ENCODE data around the gene LSAMP. TPM values are rescaled to one million over a fixed set of nuclear protein-coding genes. Genes with fewer than 3 reads are reported as not detected.

Gene LSAMP
- total RNA-seq, 1 experiment from 2014 or later = 5.7 TPM

- TF ChIP-seq NFATC4 (CRISPR knock-in tag; IDR thresholded peaks at IDR 0.05) (no peak), FOXJ3 (CRISPR knock-in tag; IDR thresholded peaks at IDR 0.05; ENCODE audit: borderline replicate concordance) (no peak), USF1 (CRISPR knock-in tag; IDR thresholded peaks at IDR 0.05) (no peak)
Observed at GRCh38 chr3:115918900-115919299, 526.4 kb downstream of the LSAMP start (continued).

- POLR2A ChIA-PET = interaction anchor here (0.8 kb wide), 1 partner anchor 507 kb away, joined by 6 read pairs; no protein-coding TSS in a partner anchor
- Mint-ChIP-seq H3K4me1 (peaks cover 29% of the 10 kb centered on the region), H3K27ac (no peak overlapping the region), H3K9me3 (no peaks in the 10 kb centered on the region; the same call in 1 of the 2 replicates), H3K27me3 (ENCODE audit: low read depth) (no peaks in the 10 kb centered on the region), H3K36me3 (no peaks in the 10 kb centered on the region), H3K4me3 (no peak overlapping the region)
- CTCF ChIA-PET = interaction anchor here (1.8 kb wide), 1 partner anchor 102 kb away, joined by 4 read pairs; no protein-coding TSS in a partner anchor
- ATAC-seq (no peak), DNase-seq (ENCODE audit: low spot score) (no peak)
- TF ChIP-seq TP53 (CRISPR knock-in tag; IDR thresholded peaks at IDR 0.05) (no peak), ZNF425 (CRISPR knock-in tag; conservative IDR thresholded peaks at IDR 0.05) (no peak), EMX1 (CRISPR knock-in tag; IDR thresholded peaks at IDR 0.05) (no peak), AFF4 (CRISPR knock-in tag; IDR thresholded peaks at IDR 0.05; ENCODE audit: borderline replicate concordance) (no peak), KAT7 (CRISPR knock-in tag; IDR thresholded peaks at IDR 0.05; ENCODE audit: borderline replicate concordance) (no peak), ZNF317 (CRISPR knock-in tag; IDR thresholded peaks at IDR 0.05; ENCODE audit: borderline replicate concordance, low read depth) (no peak), GABPB1 (CRISPR knock-in tag; IDR thresholded peaks at IDR 0.05) (no peak), SP1 (CRISPR knock-in tag; conservative IDR thresholded peaks at IDR 0.05) (no peak), PRDM15 (CRISPR knock-in tag; IDR thresholded peaks at IDR 0.05) (no peak), NFATC4 (CRISPR knock-in tag; IDR thresholded peaks at IDR 0.05) (no peak), TEAD1 (CRISPR knock-in tag; IDR thresholded peaks at IDR 0.05) (no peak), NFYB (CRISPR knock-in tag; conservative IDR thresholded peaks at IDR 0.05; ENCODE audit: low read depth) (no peak), ZNF423 (CRISPR knock-in tag; IDR thresholded peaks at IDR 0.05) (no peak), ESRRA (CRISPR knock-in tag; IDR thresholded peaks at IDR 0.05; ENCODE audit: borderline replicate concordance) (no peak), ZNF232 (CRISPR knock-in tag; IDR thresholded peaks at IDR 0.05) (no peak), ZNF532 (CRISPR knock-in tag; IDR thresholded peaks at IDR 0.05; ENCODE audit: borderline replicate concordance) (no peak), ZNF138 (CRISPR knock-in tag; conservative IDR thresholded peaks at IDR 0.05) (no peak), GTF2I (CRISPR knock-in tag; conservative IDR thresholded peaks at IDR 0.05) (no peak)
Observed at GRCh38 chr3:115916866-115917265, 528.4 kb downstream of the LSAMP start.
